Astrocyte of the spinal cord (primary cell): Measurements from ENCODE around the gene MYCL.

Experiments
- DNase-seq: peaks from one replicate; pipeline ENCODE4 v3.0.0; 2011; ENCODE audit warnings: low read depth, low spot score
- H3K4me3 ChIP-seq: 2 replicates; pipeline ENCODE4 v1.5.1; 2011; ENCODE audit warnings: low read depth, mild to moderate bottlenecking, low read length, moderate library complexity
- CTCF ChIP-seq: IDR thresholded peaks from 2 replicates; pipeline ENCODE4 v1.5.1; 2012; ENCODE audit warnings: low read depth, mild to moderate bottlenecking, low read length, inconsistent platforms
- in situ Hi-C: cut with HindIII; loops from 2 replicates; pipeline ENCODE4 v1.10.0; 2017; ENCODE audit warnings: low sequenced_read_pairs

The MYCL gene

GRCh38 chr1:39901714-39902459 is at the start of gene MYCL:
TSS of gene MYCL (minus strand) at chr1:39901917. CDS start at chr1:39901434, 483 bp downstream.
- in situ Hi-C loops, result no loop called here
- TF ChIP-seq CTCF, result peak; percentile 64
- DNase-seq, result peak; percentile 32
- peak within 1 kb of the TSS; percentile 52 for H3K4me3 ChIP-seq

DNA sequence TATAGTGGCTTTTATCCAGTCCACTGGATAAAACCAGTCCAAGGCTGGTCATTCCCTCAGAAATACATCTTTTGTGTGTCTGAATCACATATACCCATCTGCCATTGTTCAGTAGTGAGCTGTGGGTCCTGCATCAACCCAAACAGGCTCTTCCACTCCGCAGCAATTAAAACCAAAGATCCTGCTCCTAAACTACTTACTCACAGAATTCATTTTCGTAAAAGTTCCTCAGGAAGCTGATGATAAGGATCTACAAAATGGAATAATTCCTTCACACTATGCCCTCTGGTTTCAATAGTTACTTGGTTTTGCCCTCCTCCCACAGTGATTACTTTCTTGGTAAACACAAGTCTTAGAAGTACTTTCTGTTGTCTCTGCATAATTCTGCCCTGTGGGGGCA is 48.2 kb upstream of the MYCL start:
- H3K4me3 ChIP-seq, result no peak overlapping the region
- in situ Hi-C loops, result no loop called here
- no peak for DNase-seq
- no peak for TF ChIP-seq CTCF

GRCh38 chr1:39947260-39947659 is 45.5 kb upstream of the MYCL start:
- TF ChIP-seq CTCF, result no peak

GRCh38 chr1:39946216-39946615 is 44.5 kb upstream of the MYCL start:
- DNase-seq, result no peak
- in situ Hi-C loops, result no loop called here
- no peak for TF ChIP-seq CTCF
- H3K4me3 ChIP-seq, result no peak overlapping the region

More at GRCh38 chr1:39947260-39947659, 45.5 kb upstream of the MYCL start:
- in situ Hi-C loops, result no loop called here
- H3K4me3 ChIP-seq, result no peak overlapping the region
- no peak for DNase-seq

- in situ Hi-C loops, result no loop called here
- no peak for DNase-seq
- no peak overlapping the region for H3K4me3 ChIP-seq
- no peak for TF ChIP-seq CTCF
These were observed 42.8 kb upstream of the MYCL start for GRCh38 chr1:39944410-39945112.

DNA sequence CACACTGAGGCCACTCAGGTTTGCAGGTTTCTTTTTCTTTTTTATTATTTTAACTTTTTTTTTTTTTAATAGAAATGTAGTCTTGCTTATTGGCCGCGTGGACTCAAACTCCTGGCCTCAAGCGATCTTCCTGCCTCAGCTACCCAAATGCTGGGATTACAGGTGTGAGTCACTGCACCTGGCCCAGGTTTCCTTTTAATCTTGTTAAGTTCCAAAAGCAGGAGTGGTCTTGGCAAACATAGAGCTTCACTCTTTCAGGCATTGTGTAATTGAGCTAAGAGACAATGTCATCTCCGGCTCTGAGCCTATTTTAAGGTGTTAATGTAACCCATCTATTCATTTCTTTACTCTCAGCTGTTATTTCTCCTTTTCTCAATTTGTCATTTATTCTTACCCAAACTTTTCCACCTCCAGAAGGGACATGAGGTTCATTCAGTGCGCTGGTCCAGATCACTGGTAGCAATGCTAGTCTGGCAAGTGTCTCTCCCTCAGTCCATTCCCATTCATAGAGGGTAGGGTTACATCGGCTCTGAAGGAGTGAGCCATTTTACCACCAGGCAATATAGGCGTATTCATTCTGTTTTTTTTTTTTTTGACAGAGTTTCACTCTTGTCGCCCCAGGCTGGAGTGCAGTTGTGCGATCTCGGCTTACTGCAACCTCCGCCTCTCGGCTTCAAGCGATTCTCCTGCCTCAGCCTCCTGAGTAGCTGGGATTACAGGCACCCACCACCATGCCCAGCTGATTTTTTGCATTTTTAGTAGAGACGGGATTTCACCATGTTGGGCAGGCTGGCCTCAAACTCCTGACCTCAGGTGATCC is 42.0 kb upstream of the MYCL start:
- no peak for TF ChIP-seq CTCF
- in situ Hi-C loops, result no loop called here
- H3K4me3 ChIP-seq, result no peak overlapping the region
- no peak for DNase-seq
